WI38 (cell line): Measurements from ENCODE around the gene LRRC70.

ENCODE experiments used
- H3K4me3 ChIP-seq: 2 replicates; pipeline ENCODE4 v1.5.1; 2011; ENCODE audit warnings: low read depth, mild to moderate bottlenecking, control low read depth, low read length
- TF ChIP-seq, protein P1 (sequence below): IDR thresholded peaks from 2 replicates; pipeline ENCODE4 v1.5.1; 2012; ENCODE audit warnings: low read depth, mild to moderate bottlenecking, control low read depth, low read length

Gene LRRC70

DNA sequence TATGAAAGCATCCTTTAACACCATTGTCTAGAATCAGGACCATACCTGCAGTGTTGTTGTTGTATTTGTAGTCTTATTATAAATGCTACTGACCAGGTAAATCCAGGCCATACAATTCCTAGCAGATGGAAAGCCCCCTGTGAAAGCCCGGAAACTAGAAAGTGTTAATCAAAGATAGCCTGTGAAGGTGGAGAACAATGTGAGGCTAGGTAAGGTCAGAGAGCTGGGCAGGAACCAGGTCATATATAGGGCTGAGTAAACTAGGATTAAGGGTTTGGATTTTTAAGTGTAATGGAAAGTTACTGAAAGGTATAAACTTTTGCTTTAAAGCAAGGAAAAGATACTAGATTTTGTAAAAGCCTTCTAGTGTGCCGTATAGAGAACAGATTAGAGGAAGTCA, 6.7 kb downstream of the LRRC70 start:
- TF ChIP-seq, protein P1, sequence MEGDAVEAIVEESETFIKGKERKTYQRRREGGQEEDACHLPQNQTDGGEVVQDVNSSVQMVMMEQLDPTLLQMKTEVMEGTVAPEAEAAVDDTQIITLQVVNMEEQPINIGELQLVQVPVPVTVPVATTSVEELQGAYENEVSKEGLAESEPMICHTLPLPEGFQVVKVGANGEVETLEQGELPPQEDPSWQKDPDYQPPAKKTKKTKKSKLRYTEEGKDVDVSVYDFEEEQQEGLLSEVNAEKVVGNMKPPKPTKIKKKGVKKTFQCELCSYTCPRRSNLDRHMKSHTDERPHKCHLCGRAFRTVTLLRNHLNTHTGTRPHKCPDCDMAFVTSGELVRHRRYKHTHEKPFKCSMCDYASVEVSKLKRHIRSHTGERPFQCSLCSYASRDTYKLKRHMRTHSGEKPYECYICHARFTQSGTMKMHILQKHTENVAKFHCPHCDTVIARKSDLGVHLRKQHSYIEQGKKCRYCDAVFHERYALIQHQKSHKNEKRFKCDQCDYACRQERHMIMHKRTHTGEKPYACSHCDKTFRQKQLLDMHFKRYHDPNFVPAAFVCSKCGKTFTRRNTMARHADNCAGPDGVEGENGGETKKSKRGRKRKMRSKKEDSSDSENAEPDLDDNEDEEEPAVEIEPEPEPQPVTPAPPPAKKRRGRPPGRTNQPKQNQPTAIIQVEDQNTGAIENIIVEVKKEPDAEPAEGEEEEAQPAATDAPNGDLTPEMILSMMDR = no peak
- no peak overlapping the region for H3K4me3 ChIP-seq

DNA sequence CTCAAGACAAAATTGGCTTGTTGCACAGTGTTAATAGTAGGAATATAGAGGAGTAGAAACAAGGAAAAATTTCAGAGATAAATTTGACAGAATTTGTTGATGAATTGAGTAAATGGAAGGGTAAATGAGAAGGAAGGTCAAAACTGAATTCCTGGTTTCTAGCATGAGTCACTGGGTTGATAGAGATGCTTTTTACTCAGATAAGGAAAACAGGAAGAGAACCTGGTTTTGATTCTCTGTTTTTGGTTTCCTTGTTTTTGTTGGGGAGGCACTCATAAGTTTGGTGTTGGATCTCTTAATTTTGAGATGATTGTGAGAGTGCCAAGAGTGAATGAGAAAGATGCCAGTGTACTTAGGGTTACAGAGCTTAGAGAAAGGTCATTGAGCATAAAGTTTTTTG, 7.1 kb downstream of the LRRC70 start:
- TF ChIP-seq, protein P1 = no peak
- H3K4me3 ChIP-seq = no peak overlapping the region

- no peak overlapping the region for H3K4me3 ChIP-seq
- TF ChIP-seq, protein P1 = no peak
Measured at GRCh38 chr5:62587737-62588136, 9.1 kb downstream of the LRRC70 start.

GRCh38 chr5:62588668-62589067, 10.0 kb downstream of the LRRC70 start:
- TF ChIP-seq, protein P1 = no peak

DNA sequence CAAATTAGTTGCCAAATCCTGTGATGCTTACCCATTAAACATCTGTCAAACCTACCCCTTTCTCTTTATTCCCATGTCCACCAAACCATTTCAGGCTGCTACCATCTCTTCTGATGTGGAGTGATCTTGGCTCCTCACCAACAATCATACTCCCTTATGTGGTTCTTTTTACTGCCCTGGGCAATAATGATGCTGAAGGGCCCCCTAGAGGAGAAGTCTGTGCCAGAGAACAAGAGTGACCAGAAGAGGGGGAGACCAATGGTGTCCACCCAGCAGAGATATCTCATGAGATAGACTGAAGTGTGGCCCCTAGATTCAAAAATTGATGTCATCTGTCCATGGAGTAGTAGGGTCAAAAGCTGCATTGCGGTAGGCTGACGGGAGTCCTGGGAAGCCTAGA, 10.9 kb downstream of the LRRC70 start:
- H3K4me3 ChIP-seq = no peak overlapping the region
- TF ChIP-seq, protein P1 = no peak

More at GRCh38 chr5:62588668-62589067, 10.0 kb downstream of the LRRC70 start:
- H3K4me3 ChIP-seq = no peak overlapping the region

DNA sequence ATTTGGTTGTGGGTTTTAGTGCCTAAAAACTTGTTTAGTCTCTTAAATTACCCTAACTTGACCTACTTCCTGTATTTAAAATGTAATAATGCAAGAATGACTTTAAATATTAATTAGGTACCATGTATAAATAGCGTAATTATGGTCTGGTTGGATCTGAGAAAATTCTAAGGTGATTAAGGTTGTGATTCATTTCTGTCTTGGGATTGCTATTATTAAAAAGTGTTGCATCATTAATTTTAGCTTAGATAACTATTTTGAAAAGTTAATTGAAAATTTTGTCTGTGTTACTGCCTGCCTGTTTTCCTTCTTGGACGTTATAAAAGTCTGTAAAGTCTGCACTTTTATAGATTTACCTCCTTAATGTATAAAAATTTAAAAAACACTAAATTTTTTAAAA, 11.8 kb downstream of the LRRC70 start:
- no peak overlapping the region for H3K4me3 ChIP-seq
- TF ChIP-seq, protein P1 = no peak

DNA sequence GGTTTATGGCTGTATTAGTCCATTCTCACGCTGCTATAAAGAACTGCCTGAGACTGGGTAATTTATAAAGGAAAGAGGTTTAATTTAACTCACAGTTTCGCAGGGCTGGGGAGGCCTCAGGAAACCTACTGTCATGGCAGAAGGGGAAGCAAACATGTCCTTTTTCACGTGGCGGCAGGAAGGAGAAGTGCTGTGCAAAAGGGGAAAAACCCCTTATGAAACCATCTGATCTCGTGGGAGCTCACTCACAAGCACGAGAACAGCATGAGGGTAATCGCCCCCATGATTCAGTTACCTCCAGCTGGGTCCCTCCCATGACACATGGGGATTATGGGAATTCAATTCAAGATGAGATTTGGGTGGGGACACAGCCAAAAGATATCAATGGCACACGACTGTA, 13.9 kb downstream of the LRRC70 start:
- H3K4me3 ChIP-seq = no peak overlapping the region
- TF ChIP-seq, protein P1 = no peak
